IMR-90 (cell line): ENCODE measurements around the gene MACO1. TPM values are rescaled to one million over a fixed set of nuclear protein-coding genes. Genes with fewer than 3 reads are reported as not detected.

Source experiments
- ATAC-seq: fragments of 200-7000 bp; cut with Tn5 transposase; 2 replicates; pipeline ENCODE4 v1.9.1; 2020; ENCODE audit warnings: low read depth, mild to moderate bottlenecking, moderate library complexity
- BruUV-seq: library from RNA; stranded (reverse); fragments of 400-500 nt; replicated peaks from 2 replicates; lab custom pipeline; 2021; lab: Mats Ljungman, UMichigan
- CTCF ChIA-PET: fragments of 300-600 bp; formaldehyde crosslinking; extraction: SDS; loops from one replicate; lab custom pipeline; 2021; ENCODE audit warnings: antibody characterized with exemption; lab: Yijun Ruan, JAX
- POLR2A ChIA-PET: fragments of 300-600 bp; sonication (Branson Sonifier 250); formaldehyde crosslinking; loops from one replicate; lab custom pipeline; 2022; ENCODE audit warnings: antibody characterized with exemption; ENCODE audit not compliant: unreplicated experiment; lab: Charles Lee
- DNase-seq: peaks from one replicate; pipeline ENCODE4 v3.0.0; 2013
- H2AFZ ChIP-seq: replicated peaks from 2 replicates; pipeline ENCODE3; 2013; ENCODE audit warnings: low read length, mild to moderate bottlenecking; ENCODE audit not compliant: poor library complexity
- H2AK5ac ChIP-seq: 2 replicates; pipeline ENCODE4 v1.6.1; 2013; ENCODE audit warnings: low read depth, low read length, inconsistent platforms
- H2AK9ac ChIP-seq: replicated peaks from 2 replicates; pipeline ENCODE3; 2013; ENCODE audit warnings: mild to moderate bottlenecking, low read depth, low read length, moderate library complexity; ENCODE audit not compliant: poor library complexity
- H2BK120ac ChIP-seq: 2 replicates; pipeline ENCODE4 v1.6.1; 2013; ENCODE audit warnings: low read depth, low read length, inconsistent platforms
- H2BK15ac ChIP-seq: 3 replicates; pipeline ENCODE4 v1.6.1; 2013; ENCODE audit warnings: low read depth, low read length, inconsistent platforms
- H2BK20ac ChIP-seq: 2 replicates; pipeline ENCODE4 v1.6.1; 2013; ENCODE audit warnings: low read depth, mild to moderate bottlenecking, inconsistent platforms, low read length, moderate library complexity
- H2BK5ac ChIP-seq: 2 replicates; pipeline ENCODE4 v1.6.1; 2013; ENCODE audit warnings: mild to moderate bottlenecking, low read depth, low read length, inconsistent platforms; ENCODE audit not compliant: poor library complexity, severe bottlenecking
- H3K14ac ChIP-seq: replicated peaks from 2 replicates; pipeline ENCODE4 v1.6.1; 2013; ENCODE audit warnings: low read depth, low read length, inconsistent platforms
- H3K18ac ChIP-seq: 2 replicates; pipeline ENCODE4 v1.6.1; 2013; ENCODE audit warnings: low read depth, low read length, control low read depth
- H3K23ac ChIP-seq: 2 replicates; pipeline ENCODE4 v1.6.1; 2013; ENCODE audit warnings: low read depth, low read length, inconsistent platforms
- H3K27ac ChIP-seq: 2 replicates; pipeline ENCODE4 v1.5.1; 2013; ENCODE audit warnings: mild to moderate bottlenecking, control low read depth, low read length; ENCODE audit not compliant: insufficient read depth
- H3K27me3 ChIP-seq: 2 replicates; pipeline ENCODE4 v1.6.1; 2013; ENCODE audit warnings: low read length; ENCODE audit not compliant: control insufficient read depth, insufficient read depth
- H3K36me3 ChIP-seq: 2 replicates; pipeline ENCODE4 v1.6.1; 2013; ENCODE audit warnings: low read length, mixed read lengths; ENCODE audit not compliant: control insufficient read depth, insufficient read depth
- H3K4ac ChIP-seq: 2 replicates; pipeline ENCODE4 v1.6.1; 2013; ENCODE audit warnings: low read depth, low read length, inconsistent platforms
- H3K4me1 ChIP-seq: 2 replicates; pipeline ENCODE4 v1.6.1; 2013; ENCODE audit warnings: low read length, mixed read lengths; ENCODE audit not compliant: control insufficient read depth, insufficient read depth
- H3K4me2 ChIP-seq: 2 replicates; pipeline ENCODE4 v1.6.1; 2013; ENCODE audit warnings: low read depth, mild to moderate bottlenecking, control low read depth, low read length, moderate library complexity
- H3K4me3 ChIP-seq: 2 replicates; pipeline ENCODE4 v1.5.1; 2013; ENCODE audit warnings: low read depth, mild to moderate bottlenecking, control low read depth, low read length, moderate library complexity; ENCODE audit not compliant: insufficient read depth
- H3K56ac ChIP-seq: 2 replicates; pipeline ENCODE4 v1.6.1; 2013; ENCODE audit warnings: low read length, inconsistent platforms; ENCODE audit not compliant: insufficient read depth; ENCODE audit errors: extremely low read depth
- H3K79me1 ChIP-seq, 2 experiments: 2 replicates each; pipeline ENCODE4 v1.6.1; 2013; ENCODE audit warnings: low read length in 2 of 2, inconsistent platforms in 1 of 2, low read depth in 1 of 2
- H3K9ac ChIP-seq: 2 replicates; pipeline ENCODE4 v1.6.1; 2013; ENCODE audit warnings: low read depth, low read length, control low read depth
- H3K9me1 ChIP-seq: 2 replicates; pipeline ENCODE4 v1.6.1; 2013; ENCODE audit warnings: low read length, inconsistent platforms; ENCODE audit not compliant: insufficient read depth
- H3K9me3 ChIP-seq: 2 replicates; pipeline ENCODE4 v1.6.1; 2013; ENCODE audit warnings: low read length; ENCODE audit not compliant: control insufficient read depth, insufficient read depth
- H4K20me1 ChIP-seq: 2 replicates; pipeline ENCODE4 v1.6.1; 2013; ENCODE audit warnings: low read length, inconsistent platforms; ENCODE audit not compliant: insufficient read depth
- H4K5ac ChIP-seq: 2 replicates; pipeline ENCODE4 v1.6.1; 2013; ENCODE audit warnings: mild to moderate bottlenecking, low read depth, low read length, control low read depth
- H4K8ac ChIP-seq, 2 experiments: 2 replicates each; pipeline ENCODE4 v1.6.1; 2013; ENCODE audit warnings: low read depth in 2 of 2, low read length in 2 of 2, control low read depth in 1 of 2, inconsistent platforms in 1 of 2
- H4K91ac ChIP-seq: 2 replicates; pipeline ENCODE4 v1.6.1; 2013; ENCODE audit warnings: low read depth, low read length, inconsistent platforms; ENCODE audit not compliant: insufficient read depth
- CHD1 ChIP-seq: IDR thresholded peaks from 2 replicates; pipeline ENCODE4 v1.6.1; 2012; ENCODE audit warnings: low read depth, low read length, improper control_type of control experiment
- MAFK ChIP-seq: IDR thresholded peaks from 2 replicates; pipeline ENCODE4 v1.6.1; 2012; ENCODE audit warnings: low read depth, low read length, improper control_type of control experiment
- MXI1 ChIP-seq: IDR thresholded peaks from 2 replicates; pipeline ENCODE4 v1.6.1; 2012; ENCODE audit warnings: low read depth, mild to moderate bottlenecking, low read length, moderate library complexity, borderline replicate concordance
- RAD21 ChIP-seq: IDR thresholded peaks from 2 replicates; pipeline ENCODE4 v1.6.1; 2012; ENCODE audit warnings: low read length, improper control_type of control experiment
- WGBS, 2 experiments: methylation state at CpG; one replicate each; pipeline versions ENCODE4 v1.1.5 to v1.1.7; 2013; ENCODE audit warnings: missing lambda C conversion rate in 2 of 2; ENCODE audit not compliant: insufficient read length in 1 of 2; ENCODE audit errors: extremely low coverage in 2 of 2; 5-methylcytosine and 5-hydroxymethylcytosine counted together
- dilution Hi-C: fragments of 300-500 bp; cut with HindIII; formaldehyde crosslinking; loops from one replicate; pipeline ENCODE4 v1.14.3; 2018; ENCODE audit warnings: low sequenced_read_pairs; ENCODE audit not compliant: unreplicated experiment
- in situ Hi-C: fragments of 300-500 bp; cut with MboI; formaldehyde crosslinking; loops from 3 replicates; pipeline ENCODE4 v1.14.3; 2019; ENCODE audit warnings: low sequenced_read_pairs, inconsistent platforms, mixed read lengths
- intact Hi-C: fragments of 100-400 bp; cut with micrococcal nuclease; formaldehyde crosslinking; loops from 2 replicates; pipeline ENCODE4 v1.10.0; 2022
- polyA plus RNA-seq, 3 experiments: library from polyadenylated mRNA; depleted of rRNA; stranded (reverse); fragments of >200 nt; gene quantifications; 2 replicates each; pipeline ENCODE4 v1.2.3, GENCODE V29; 2012; ENCODE audit warnings: low replicate concordance in 1 of 3
- total RNA-seq: library from RNA; depleted of rRNA; stranded (reverse); fragments of >200 nt; gene quantifications from 2 replicates; pipeline ENCODE4 v1.2.3, GENCODE V29; 2012

Gene MACO1
- total and polyA plus RNA-seq, 2 of the 4 experiments (the other 2 are of a cell fraction) = 6.8 to 12.7 TPM

GRCh38 chr1:25445993-25446538 lies 15.4 kb downstream of the MACO1 start:
- Histone ChIP-seq H2AFZ (no peak overlapping the region), H2AK9ac (no peak overlapping the region), H3K36me3 (peaks cover 5% of the 10 kb centered on the region; the same call in 1 of the 2 replicates), H3K27me3 (no peaks in the 10 kb centered on the region), H2BK5ac (no peak overlapping the region), H2BK20ac (no peak overlapping the region; the same call in 1 of the 2 replicates), H3K18ac (no peak overlapping the region), H3K9ac (no peak overlapping the region), H3K4me1 (no peaks in the 10 kb centered on the region; the same call in 1 of the 2 replicates), H4K8ac (no peak overlapping the region), H3K9me1 (peaks cover 5% of the 10 kb centered on the region), H4K20me1 (peaks cover 21% of the 10 kb centered on the region), H2BK120ac (no peak overlapping the region), H3K4ac (no peak overlapping the region), H2AK5ac (no peak overlapping the region), H3K27ac (no peak overlapping the region), H3K4me3 (no peak overlapping the region), H3K23ac (no peak overlapping the region), H2BK15ac (no peak overlapping the region), H4K91ac (no peak overlapping the region), H3K79me1 (peaks cover 19 to 60% of the 10 kb centered on the region in 2 experiments; a peak in 3 of 4 replicates), H3K4me2 (no peak overlapping the region), H3K14ac (peak overlapping the region; percentile 61; the same call in 1 of the 2 replicates), H3K56ac (no peak overlapping the region), H3K9me3 (no peaks in the 10 kb centered on the region), H4K5ac (no peak overlapping the region)
- no peak for TF ChIP-seq MXI1
- no peak for TF ChIP-seq MAFK
- TF ChIP-seq RAD21 = no peak
- TF ChIP-seq CHD1 = no peak
- dilution Hi-C loops = no loop called here
- ATAC-seq (peak; percentile 40), DNase-seq (no peak)
- ChIA-PET CTCF (no interaction called here), POLR2A (no interaction called here)
- no CpG with 5 or more reads among the region's 2 CpGs for WGBS, 2 experiments
- intact Hi-C loops = no loop called here
- in situ Hi-C loops = no loop called here
- BruUV-seq = no TSS peak
